ENCODE measurements around the gene BOD1L1.

BOD1L1 gene

GRCh38 chr4:13537011-13537831 lies 90.3 kb downstream of the BOD1L1 start:
- Histone ChIP-seq H3K9me3 (ENCODE audit: control insufficient read depth in 1 of 2, low read length in 2 of 2) (no peaks in the 10 kb centered on the region), H3K27me3 (ENCODE audit: low read depth, low read length) (peaks cover 62% of the 10 kb centered on the region), H3K4me1 (ENCODE audit: control insufficient read depth in 1 of 2, insufficient read depth in 2 of 2, low read length in 2 of 2) (peaks cover 0 to 21% of the 10 kb centered on the region in 2 donors), H3K4me3 (ENCODE audit: low read depth in 1 of 2, low read length in 2 of 2) (no peak overlapping the region), H3K36me3 (ENCODE audit: control insufficient read depth in 1 of 2, insufficient read depth in 2 of 2, low read length in 2 of 2) (no peaks in the 10 kb centered on the region), H3K27ac (ENCODE audit: low read length) (no peak overlapping the region)

DNA sequence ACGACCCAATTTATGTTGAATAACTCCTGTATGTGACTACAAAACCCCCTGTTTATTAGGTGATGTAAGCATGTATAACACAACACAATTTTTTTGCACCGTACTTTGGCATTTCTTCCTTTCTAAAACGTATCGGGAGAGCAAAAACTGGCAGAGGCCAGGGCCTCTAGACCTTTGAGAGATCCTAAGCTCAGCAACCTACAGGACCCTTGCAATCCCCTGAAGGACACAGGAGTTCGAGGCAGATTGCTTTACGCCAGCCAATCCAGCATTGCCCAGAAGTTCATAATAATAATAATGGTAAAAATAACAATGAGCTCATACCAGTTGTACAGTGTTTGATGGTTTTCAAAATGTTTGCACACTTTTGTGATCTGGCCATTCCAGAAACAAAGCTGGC lies 90.9 kb downstream of the BOD1L1 start:
- Histone ChIP-seq H3K36me3 (ENCODE audit: control insufficient read depth in 1 of 2, insufficient read depth in 2 of 2, low read length in 2 of 2) (no peaks in the 10 kb centered on the region), H3K27ac (ENCODE audit: low read length) (no peak overlapping the region), H3K4me3 (ENCODE audit: low read depth in 1 of 2, low read length in 2 of 2) (no peak overlapping the region), H3K4me1 (ENCODE audit: control insufficient read depth in 1 of 2, insufficient read depth in 2 of 2, low read length in 2 of 2) (peaks cover 0 to 15% of the 10 kb centered on the region in 2 donors), H3K27me3 (ENCODE audit: low read depth, low read length) (peaks cover 65% of the 10 kb centered on the region), H3K9me3 (ENCODE audit: control insufficient read depth in 1 of 2, low read length in 2 of 2) (no peaks in the 10 kb centered on the region)

DNA sequence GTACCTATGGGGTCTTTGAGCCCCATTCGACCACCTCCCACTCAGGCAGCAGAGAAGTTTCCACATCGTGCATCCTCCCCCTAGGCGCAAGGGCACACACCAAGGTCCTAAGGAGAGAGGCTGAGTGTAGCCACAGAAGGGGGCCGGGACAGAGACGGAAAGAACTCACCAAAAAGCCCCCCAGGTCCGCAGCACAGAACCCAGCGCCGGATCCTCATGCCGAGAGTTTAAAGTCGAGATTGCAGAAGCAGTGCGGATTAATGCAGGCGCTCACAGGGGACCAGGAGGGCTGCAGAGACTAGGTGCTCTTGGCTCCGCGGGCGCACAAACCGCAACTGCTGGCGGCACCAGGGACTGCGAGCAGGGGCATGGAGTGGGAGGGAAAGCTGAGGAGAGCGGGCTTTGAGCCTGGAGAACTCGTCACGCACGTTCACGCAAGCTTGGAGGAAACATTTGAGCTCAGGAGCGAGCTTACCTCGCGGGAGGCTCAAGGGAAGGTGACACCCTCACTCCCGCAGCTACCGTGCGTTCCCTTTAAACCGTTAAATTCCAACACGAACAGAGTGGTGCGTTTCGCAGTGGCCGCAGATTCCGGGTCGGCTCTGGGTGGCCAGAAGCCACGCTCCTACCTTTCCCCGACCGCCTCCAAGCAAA lies 91.7 kb downstream of the BOD1L1 start:
- Histone ChIP-seq H3K4me1 (ENCODE audit: control insufficient read depth in 1 of 2, insufficient read depth in 2 of 2, low read length in 2 of 2) (peaks cover 0 to 7% of the 10 kb centered on the region in 2 donors), H3K27ac (ENCODE audit: low read length) (no peak overlapping the region), H3K27me3 (ENCODE audit: low read depth, low read length) (peaks cover 66% of the 10 kb centered on the region), H3K9me3 (ENCODE audit: control insufficient read depth in 1 of 2, low read length in 2 of 2) (no peaks in the 10 kb centered on the region), H3K4me3 (ENCODE audit: low read depth in 1 of 2, low read length in 2 of 2) (no peak overlapping the region), H3K36me3 (ENCODE audit: control insufficient read depth in 1 of 2, insufficient read depth in 2 of 2, low read length in 2 of 2) (no peaks in the 10 kb centered on the region)

- Histone ChIP-seq H3K27me3 (ENCODE audit: low read depth, low read length) (peaks cover 68% of the 10 kb centered on the region), H3K9me3 (ENCODE audit: control insufficient read depth in 1 of 2, low read length in 2 of 2) (no peaks in the 10 kb centered on the region), H3K36me3 (ENCODE audit: control insufficient read depth in 1 of 2, insufficient read depth in 2 of 2, low read length in 2 of 2) (no peaks in the 10 kb centered on the region), H3K4me3 (ENCODE audit: low read depth in 1 of 2, low read length in 2 of 2) (no peak overlapping the region), H3K27ac (ENCODE audit: low read length) (no peak overlapping the region), H3K4me1 (ENCODE audit: control insufficient read depth in 1 of 2, insufficient read depth in 2 of 2, low read length in 2 of 2) (peaks cover 0 to 7% of the 10 kb centered on the region in 2 donors)
Measured at GRCh38 chr4:13535118-13535517, 92.4 kb downstream of the BOD1L1 start.

- Histone ChIP-seq H3K9me3 (ENCODE audit: control insufficient read depth in 1 of 2, low read length in 2 of 2) (no peaks in the 10 kb centered on the region), H3K36me3 (ENCODE audit: control insufficient read depth in 1 of 2, insufficient read depth in 2 of 2, low read length in 2 of 2) (no peaks in the 10 kb centered on the region), H3K27me3 (ENCODE audit: low read depth, low read length) (peaks cover 69% of the 10 kb centered on the region), H3K4me1 (ENCODE audit: control insufficient read depth in 1 of 2, insufficient read depth in 2 of 2, low read length in 2 of 2) (peaks cover 0 to 12% of the 10 kb centered on the region in 2 donors), H3K4me3 (ENCODE audit: low read depth in 1 of 2, low read length in 2 of 2) (no peak overlapping the region), H3K27ac (ENCODE audit: low read length) (no peak overlapping the region)
Measured at GRCh38 chr4:13534344-13535063, 93.0 kb downstream of the BOD1L1 start.

DNA sequence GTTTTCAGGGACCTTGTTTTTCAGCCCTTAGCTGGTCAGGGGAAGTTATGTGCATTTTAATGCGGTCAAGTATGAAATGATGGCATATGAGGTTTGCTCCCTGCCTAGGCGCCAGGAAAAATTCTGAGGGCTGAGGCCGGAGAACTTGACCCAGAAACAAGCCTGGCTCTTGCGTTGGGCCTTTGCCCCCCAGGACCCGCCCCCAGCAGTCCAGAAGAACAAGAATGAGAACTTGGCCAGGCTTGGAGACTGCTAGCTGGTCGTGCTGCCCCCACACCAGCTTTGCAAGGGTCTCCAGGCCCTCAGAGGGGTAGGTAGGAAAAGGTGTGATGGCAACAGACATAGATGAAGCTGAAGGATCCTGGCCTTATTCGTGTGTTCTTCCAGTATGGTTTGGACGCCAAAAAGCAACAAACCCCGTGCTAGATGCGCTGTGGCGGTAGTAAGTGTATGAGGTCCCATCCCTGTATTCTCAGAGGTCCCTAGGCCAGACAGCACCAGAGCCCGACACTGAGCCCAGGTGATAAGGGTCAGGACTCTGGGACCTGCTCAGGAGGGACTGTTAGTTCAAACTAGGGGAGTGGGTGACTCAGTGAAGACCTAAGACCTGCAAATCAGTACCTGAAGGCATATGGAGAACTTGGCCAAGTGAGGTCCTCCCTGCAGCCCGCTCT lies 93.7 kb downstream of the BOD1L1 start:
- no peak overlapping the region for H3K27ac ChIP-seq (ENCODE audit: low read length)
- H3K9me3 ChIP-seq (ENCODE audit: control insufficient read depth in 1 of 2, low read length in 2 of 2) = no peaks in the 10 kb centered on the region
- H3K36me3 ChIP-seq (ENCODE audit: control insufficient read depth in 1 of 2, insufficient read depth in 2 of 2, low read length in 2 of 2) = no peaks in the 10 kb centered on the region
- H3K27me3 ChIP-seq (ENCODE audit: low read depth, low read length) = peaks cover 74% of the 10 kb centered on the region
- peaks cover 0 to 13% of the 10 kb centered on the region in 2 donors for H3K4me1 ChIP-seq (ENCODE audit: control insufficient read depth in 1 of 2, insufficient read depth in 2 of 2, low read length in 2 of 2)
- H3K4me3 ChIP-seq (ENCODE audit: low read depth in 1 of 2, low read length in 2 of 2) = no peak overlapping the region

DNA sequence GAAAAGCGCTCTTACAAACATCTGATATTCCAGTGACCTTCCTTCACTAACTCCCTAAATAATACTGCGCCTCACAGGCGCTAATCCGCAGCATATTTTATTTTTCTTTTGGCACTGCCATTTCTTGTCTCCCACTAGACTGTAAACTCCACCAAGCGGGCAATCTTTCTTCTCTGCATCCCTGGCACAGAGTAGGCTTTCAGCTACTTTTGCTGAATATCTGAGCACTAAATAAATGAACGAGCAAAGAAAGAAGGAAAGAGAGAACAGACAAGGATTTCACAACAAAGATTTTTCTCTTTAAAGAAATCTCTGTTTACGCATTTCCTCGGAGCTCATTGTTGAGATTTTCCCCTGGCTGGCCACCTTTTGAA lies 95.9 kb downstream of the BOD1L1 start:
- H3K4me3 ChIP-seq (ENCODE audit: low read depth in 1 of 2, low read length in 2 of 2) = no peak overlapping the region
- peaks cover 0 to 25% of the 10 kb centered on the region in 2 donors for H3K4me1 ChIP-seq (ENCODE audit: control insufficient read depth in 1 of 2, insufficient read depth in 2 of 2, low read length in 2 of 2)
- H3K36me3 ChIP-seq (ENCODE audit: control insufficient read depth in 1 of 2, insufficient read depth in 2 of 2, low read length in 2 of 2) = no peaks in the 10 kb centered on the region
- no peak overlapping the region for H3K27ac ChIP-seq (ENCODE audit: low read length)
- H3K27me3 ChIP-seq (ENCODE audit: low read depth, low read length) = peaks cover 76% of the 10 kb centered on the region
- H3K9me3 ChIP-seq (ENCODE audit: control insufficient read depth in 1 of 2, low read length in 2 of 2) = no peaks in the 10 kb centered on the region

DNA sequence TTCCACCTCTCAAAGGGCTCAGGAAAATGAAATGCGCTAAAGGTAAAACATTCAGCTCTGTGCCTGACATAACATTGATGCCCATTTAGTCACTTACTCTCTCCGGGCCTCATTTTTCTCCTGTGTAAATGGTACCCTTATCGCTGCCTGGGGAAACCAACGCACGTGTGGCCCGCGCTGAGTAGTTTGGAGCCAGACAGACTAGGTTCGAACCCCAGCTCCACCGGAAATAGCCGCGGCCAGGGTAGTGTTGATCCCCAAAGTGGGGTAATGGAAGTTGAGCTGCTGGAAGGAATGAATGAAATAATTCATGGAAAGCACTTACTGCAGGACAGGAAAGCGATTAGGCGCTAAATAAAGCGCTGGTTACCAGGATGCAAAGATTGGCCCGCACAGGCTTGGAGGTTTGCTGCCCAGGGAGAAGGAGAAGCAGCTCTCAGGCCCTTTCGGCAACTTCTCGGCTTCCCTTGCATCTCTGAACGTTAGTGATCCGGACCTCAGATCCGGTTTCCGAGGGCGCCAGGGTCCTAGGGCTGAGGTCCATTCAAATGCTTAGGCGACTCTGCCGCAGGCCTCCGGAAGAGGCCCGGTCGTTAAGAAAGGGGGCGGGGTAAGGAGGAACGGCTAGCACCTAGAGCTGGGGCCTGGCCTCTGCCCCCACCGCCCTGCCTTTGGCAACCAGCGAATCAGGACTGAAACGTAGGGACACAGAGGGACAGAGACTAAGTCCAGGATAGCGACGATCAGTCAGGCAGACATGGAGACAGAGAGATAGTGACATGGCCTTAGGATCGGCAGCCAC lies 96.5 kb downstream of the BOD1L1 start:
- H3K4me3 ChIP-seq (ENCODE audit: low read depth in 1 of 2, low read length in 2 of 2) = no peak overlapping the region
- no peaks in the 10 kb centered on the region for H3K36me3 ChIP-seq (ENCODE audit: control insufficient read depth in 1 of 2, insufficient read depth in 2 of 2, low read length in 2 of 2)
- peaks cover 0 to 25% of the 10 kb centered on the region in 2 donors for H3K4me1 ChIP-seq (ENCODE audit: control insufficient read depth in 1 of 2, insufficient read depth in 2 of 2, low read length in 2 of 2)
- H3K9me3 ChIP-seq (ENCODE audit: control insufficient read depth in 1 of 2, low read length in 2 of 2) = no peaks in the 10 kb centered on the region
- H3K27ac ChIP-seq (ENCODE audit: low read length) = no peak overlapping the region
- peaks cover 78% of the 10 kb centered on the region for H3K27me3 ChIP-seq (ENCODE audit: low read depth, low read length)

GRCh38 chr4:13529128-13529919 lies 98.2 kb downstream of the BOD1L1 start:
- no peak overlapping the region for H3K27ac ChIP-seq (ENCODE audit: low read length)
- peaks cover 5 to 10% of the 10 kb centered on the region in 2 donors for H3K9me3 ChIP-seq (ENCODE audit: control insufficient read depth in 1 of 2, low read length in 2 of 2)
- H3K4me3 ChIP-seq (ENCODE audit: low read depth in 1 of 2, low read length in 2 of 2) = no peak overlapping the region
- H3K27me3 ChIP-seq (ENCODE audit: low read depth, low read length) = peaks cover 77% of the 10 kb centered on the region
- no peaks in the 10 kb centered on the region for H3K36me3 ChIP-seq (ENCODE audit: control insufficient read depth in 1 of 2, insufficient read depth in 2 of 2, low read length in 2 of 2)
- H3K4me1 ChIP-seq (ENCODE audit: control insufficient read depth in 1 of 2, insufficient read depth in 2 of 2, low read length in 2 of 2) = peaks cover 0 to 20% of the 10 kb centered on the region in 2 donors

DNA sequence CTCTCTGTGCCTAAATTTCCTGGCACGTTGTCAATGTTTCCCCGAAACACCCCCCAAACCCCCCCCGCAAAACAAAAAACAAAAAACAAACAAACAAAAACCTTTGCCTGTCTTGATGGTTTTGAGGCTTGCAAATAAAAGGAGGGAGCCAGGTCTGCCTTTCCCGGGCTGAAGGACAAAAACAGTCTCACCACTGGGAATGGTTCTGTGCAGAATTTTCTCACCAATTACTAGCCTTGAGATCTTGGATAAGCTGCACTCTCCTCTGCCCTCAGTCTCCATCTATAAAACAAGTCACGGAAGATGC lies 98.8 kb downstream of the BOD1L1 start:
- Histone ChIP-seq H3K36me3 (ENCODE audit: control insufficient read depth in 1 of 2, insufficient read depth in 2 of 2, low read length in 2 of 2) (no peaks in the 10 kb centered on the region), H3K27me3 (ENCODE audit: low read depth, low read length) (peaks cover 79% of the 10 kb centered on the region), H3K9me3 (ENCODE audit: control insufficient read depth in 1 of 2, low read length in 2 of 2) (peaks cover 10 to 15% of the 10 kb centered on the region in 2 donors), H3K27ac (ENCODE audit: low read length) (no peak overlapping the region), H3K4me3 (ENCODE audit: low read depth in 1 of 2, low read length in 2 of 2) (no peak overlapping the region), H3K4me1 (ENCODE audit: control insufficient read depth in 1 of 2, insufficient read depth in 2 of 2, low read length in 2 of 2) (peaks cover 0 to 18% of the 10 kb centered on the region in 2 donors)
